GM18870 (cell line): ENCODE results near the gene ANG.

Experiments used
- ATAC-seq: cut with Tn5 transposase; IDR thresholded peaks from one replicate; pipeline ENCODE4 v1.9.1; 2021; ENCODE audit warnings: moderate library complexity; ENCODE audit not compliant: unreplicated experiment

The ANG gene

GRCh38 chr14:20742132-20742531 is 53.6 kb downstream of the ANG start:
- ATAC-seq = no peak

- no peak for ATAC-seq
Measured at GRCh38 chr14:20743556-20743955, 55.0 kb downstream of the ANG start.
